ENCODE data around the gene ARL16.

DNA sequence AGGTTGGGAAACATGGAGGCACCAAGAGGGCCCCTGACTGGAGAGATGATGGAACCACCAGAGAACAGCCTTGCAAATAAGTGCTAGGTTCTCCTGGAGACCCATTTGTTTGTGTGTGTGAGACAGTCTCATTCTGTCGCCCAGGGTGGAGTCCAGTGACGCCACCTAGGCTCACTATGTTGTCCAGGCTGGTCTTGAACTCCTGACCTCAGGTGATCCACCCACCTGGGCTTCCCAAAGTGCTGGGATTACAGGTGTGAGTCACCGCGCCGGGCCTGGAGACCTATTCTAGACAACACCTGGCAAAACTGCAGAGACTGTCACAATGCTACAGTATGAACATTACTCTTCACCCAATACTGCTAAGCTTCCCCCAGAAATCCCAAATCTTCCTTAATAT is 48.2 kb downstream of the ARL16 start:
- TF ChIP-seq, protein P1, sequence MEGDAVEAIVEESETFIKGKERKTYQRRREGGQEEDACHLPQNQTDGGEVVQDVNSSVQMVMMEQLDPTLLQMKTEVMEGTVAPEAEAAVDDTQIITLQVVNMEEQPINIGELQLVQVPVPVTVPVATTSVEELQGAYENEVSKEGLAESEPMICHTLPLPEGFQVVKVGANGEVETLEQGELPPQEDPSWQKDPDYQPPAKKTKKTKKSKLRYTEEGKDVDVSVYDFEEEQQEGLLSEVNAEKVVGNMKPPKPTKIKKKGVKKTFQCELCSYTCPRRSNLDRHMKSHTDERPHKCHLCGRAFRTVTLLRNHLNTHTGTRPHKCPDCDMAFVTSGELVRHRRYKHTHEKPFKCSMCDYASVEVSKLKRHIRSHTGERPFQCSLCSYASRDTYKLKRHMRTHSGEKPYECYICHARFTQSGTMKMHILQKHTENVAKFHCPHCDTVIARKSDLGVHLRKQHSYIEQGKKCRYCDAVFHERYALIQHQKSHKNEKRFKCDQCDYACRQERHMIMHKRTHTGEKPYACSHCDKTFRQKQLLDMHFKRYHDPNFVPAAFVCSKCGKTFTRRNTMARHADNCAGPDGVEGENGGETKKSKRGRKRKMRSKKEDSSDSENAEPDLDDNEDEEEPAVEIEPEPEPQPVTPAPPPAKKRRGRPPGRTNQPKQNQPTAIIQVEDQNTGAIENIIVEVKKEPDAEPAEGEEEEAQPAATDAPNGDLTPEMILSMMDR (IDR thresholded peaks at IDR 0.05) = no peak
- TF ChIP-seq SP1 (CRISPR knock-in tag; conservative IDR thresholded peaks at IDR 0.05) = no peak
- TF ChIP-seq MXD4 (CRISPR knock-in tag; IDR thresholded peaks at IDR 0.05; ENCODE audit: borderline replicate concordance) = no peak
- TF ChIP-seq NR2C2 (CRISPR knock-in tag; IDR thresholded peaks at IDR 0.05) = no peak
- TF ChIP-seq, protein P2, sequence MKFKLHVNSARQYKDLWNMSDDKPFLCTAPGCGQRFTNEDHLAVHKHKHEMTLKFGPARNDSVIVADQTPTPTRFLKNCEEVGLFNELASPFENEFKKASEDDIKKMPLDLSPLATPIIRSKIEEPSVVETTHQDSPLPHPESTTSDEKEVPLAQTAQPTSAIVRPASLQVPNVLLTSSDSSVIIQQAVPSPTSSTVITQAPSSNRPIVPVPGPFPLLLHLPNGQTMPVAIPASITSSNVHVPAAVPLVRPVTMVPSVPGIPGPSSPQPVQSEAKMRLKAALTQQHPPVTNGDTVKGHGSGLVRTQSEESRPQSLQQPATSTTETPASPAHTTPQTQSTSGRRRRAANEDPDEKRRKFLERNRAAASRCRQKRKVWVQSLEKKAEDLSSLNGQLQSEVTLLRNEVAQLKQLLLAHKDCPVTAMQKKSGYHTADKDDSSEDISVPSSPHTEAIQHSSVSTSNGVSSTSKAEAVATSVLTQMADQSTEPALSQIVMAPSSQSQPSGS (CRISPR knock-in tag; IDR thresholded peaks at IDR 0.05; ENCODE audit: borderline replicate concordance, low read depth) = no peak
- no peak for TF ChIP-seq CREM (CRISPR knock-in tag; IDR thresholded peaks at IDR 0.05)
- TF ChIP-seq, protein P3, sequence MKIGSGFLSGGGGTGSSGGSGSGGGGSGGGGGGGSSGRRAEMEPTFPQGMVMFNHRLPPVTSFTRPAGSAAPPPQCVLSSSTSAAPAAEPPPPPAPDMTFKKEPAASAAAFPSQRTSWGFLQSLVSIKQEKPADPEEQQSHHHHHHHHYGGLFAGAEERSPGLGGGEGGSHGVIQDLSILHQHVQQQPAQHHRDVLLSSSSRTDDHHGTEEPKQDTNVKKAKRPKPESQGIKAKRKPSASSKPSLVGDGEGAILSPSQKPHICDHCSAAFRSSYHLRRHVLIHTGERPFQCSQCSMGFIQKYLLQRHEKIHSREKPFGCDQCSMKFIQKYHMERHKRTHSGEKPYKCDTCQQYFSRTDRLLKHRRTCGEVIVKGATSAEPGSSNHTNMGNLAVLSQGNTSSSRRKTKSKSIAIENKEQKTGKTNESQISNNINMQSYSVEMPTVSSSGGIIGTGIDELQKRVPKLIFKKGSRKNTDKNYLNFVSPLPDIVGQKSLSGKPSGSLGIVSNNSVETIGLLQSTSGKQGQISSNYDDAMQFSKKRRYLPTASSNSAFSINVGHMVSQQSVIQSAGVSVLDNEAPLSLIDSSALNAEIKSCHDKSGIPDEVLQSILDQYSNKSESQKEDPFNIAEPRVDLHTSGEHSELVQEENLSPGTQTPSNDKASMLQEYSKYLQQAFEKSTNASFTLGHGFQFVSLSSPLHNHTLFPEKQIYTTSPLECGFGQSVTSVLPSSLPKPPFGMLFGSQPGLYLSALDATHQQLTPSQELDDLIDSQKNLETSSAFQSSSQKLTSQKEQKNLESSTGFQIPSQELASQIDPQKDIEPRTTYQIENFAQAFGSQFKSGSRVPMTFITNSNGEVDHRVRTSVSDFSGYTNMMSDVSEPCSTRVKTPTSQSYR (CRISPR knock-in tag; IDR thresholded peaks at IDR 0.05) = no peak
- TF ChIP-seq, protein P4, sequence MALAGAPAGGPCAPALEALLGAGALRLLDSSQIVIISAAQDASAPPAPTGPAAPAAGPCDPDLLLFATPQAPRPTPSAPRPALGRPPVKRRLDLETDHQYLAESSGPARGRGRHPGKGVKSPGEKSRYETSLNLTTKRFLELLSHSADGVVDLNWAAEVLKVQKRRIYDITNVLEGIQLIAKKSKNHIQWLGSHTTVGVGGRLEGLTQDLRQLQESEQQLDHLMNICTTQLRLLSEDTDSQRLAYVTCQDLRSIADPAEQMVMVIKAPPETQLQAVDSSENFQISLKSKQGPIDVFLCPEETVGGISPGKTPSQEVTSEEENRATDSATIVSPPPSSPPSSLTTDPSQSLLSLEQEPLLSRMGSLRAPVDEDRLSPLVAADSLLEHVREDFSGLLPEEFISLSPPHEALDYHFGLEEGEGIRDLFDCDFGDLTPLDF (CRISPR knock-in tag; IDR thresholded peaks at IDR 0.05) = no peak
- no peak for TF ChIP-seq ELF4 (CRISPR knock-in tag; IDR thresholded peaks at IDR 0.05; ENCODE audit: low read depth)
- TF ChIP-seq, protein P5, sequence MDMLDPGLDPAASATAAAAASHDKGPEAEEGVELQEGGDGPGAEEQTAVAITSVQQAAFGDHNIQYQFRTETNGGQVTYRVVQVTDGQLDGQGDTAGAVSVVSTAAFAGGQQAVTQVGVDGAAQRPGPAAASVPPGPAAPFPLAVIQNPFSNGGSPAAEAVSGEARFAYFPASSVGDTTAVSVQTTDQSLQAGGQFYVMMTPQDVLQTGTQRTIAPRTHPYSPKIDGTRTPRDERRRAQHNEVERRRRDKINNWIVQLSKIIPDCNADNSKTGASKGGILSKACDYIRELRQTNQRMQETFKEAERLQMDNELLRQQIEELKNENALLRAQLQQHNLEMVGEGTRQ (CRISPR knock-in tag; IDR thresholded peaks at IDR 0.05) = no peak
